GM12892 (cell line): Measurements from ENCODE around the gene TPPP3.

Experiments
- POLR2AphosphoS5 ChIP-seq: IDR thresholded peaks from 2 replicates; pipeline ENCODE4 v1.6.1; 2011; ENCODE audit warnings: low read depth, low read length, control low read depth
- TAF1 ChIP-seq: IDR thresholded peaks from 2 replicates; pipeline ENCODE4 v1.6.1; 2011; ENCODE audit warnings: low read depth, mild to moderate bottlenecking, control low read depth, low read length, borderline replicate concordance

DNA sequence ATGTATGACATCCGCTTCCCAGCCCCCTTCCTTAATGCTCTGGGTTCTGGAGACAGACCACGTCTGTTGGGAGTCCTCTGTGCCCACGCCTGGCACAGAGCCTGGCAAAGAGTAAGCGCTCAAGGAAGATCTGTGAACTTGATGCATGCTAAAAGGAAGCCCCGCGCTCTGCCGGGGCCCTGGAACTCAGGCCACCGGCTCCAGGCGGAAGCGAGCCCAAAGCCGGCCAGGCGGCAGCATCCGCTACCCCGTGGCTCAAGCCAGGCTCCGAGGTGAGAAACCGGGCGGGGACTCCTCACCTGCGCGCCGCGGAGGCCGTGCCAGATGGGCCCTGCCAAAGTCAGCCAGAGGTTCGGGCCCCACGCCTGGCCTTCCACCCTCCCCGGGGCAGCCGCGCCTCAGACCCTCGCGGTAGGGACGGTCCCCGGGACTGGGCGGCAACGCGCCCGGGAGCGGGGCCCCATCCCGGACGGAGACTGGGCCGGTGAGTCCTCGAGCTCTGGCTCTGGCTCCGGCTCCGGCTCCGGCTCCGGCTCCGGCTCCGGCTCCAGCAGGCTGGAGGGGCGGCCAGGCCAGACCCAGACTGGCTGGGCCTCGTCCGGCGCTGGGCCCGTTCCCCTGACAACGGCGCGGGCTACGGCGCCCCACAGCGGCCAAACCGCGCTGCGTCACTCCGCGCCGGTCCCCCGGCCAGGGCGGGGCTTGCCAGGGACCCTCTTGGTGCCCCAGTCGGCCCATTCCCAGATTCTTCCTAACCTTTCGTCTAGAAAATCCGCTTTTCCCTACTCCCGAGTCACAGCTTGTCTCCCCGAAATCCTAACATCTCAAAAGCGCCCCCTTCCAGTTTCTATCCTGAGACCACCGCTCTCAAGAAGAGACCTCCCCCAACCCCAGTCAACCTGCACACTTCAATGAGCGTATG is 22.8 kb upstream of the TPPP3 start, which contains the start of gene ZDHHC1:
- TF ChIP-seq POLR2AphosphoS5 (no peak), TAF1 (no peak)
